Thyroid gland (tissue), 4 donors: ENCODE measurements around the gene ADARB2.
"Not testable (repeated sequence)": the region's sequence is repeated elsewhere in the genome, so short reads cannot be mapped to it uniquely, and the experiment has no call there.

Experiments used
- CTCF ChIP-seq, 6 experiments: fragments of 200-600 bp in 3 of 6; fragments of 450-650 bp in 3 of 6; sonication (generic) in 3 of 6; IDR thresholded peaks; one replicate each; pipeline ENCODE4 v1.5.1; 2016 to 2019; ENCODE audit warnings: antibody characterized with exemption in 6 of 6, mild to moderate bottlenecking in 2 of 6, inconsistent platforms in 1 of 6, moderate library complexity in 1 of 6
- POLR2A ChIP-seq, 2 donors: fragments of 450-650 bp; IDR thresholded peaks; one replicate each; pipeline ENCODE4 v1.6.1; 2017; ENCODE audit warnings: antibody characterized with exemption in 2 of 2, mild to moderate bottlenecking in 2 of 2, moderate library complexity in 1 of 2

DNA sequence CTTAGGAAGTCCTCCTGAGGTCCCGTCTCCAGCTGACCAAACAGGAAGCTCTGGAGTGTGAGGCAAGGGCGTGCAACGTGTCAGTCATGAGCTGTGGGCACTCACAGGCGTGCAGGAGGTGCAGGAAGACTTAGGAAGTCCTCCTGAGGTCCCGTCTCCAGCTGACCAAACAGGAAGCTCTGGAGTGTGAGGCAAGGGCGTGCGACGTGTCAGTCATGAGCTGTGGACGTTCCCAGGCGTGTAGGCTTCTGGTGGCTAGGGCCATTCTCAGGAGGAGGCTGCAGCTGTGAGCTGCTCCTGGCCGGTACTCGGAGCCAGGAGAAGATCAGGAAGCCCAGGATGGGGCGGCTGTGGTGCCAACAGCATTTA lies 489.1 kb downstream of the ADARB2 start:
- not testable (repeated sequence) for TF ChIP-seq POLR2A, CTCF (IDR thresholded peaks at IDR 0.05)
